K562 (cell line): ENCODE results near the gene BCAN. TPM values are rescaled to one million over a fixed set of nuclear protein-coding genes. Genes with fewer than 3 reads are reported as not detected.

Experiments used
- ATAC-seq: fragments of 200-7000 bp; cut with Tn5 transposase; 3 replicates; pipeline ENCODE4 v1.9.1; 2020; ENCODE audit warnings: moderate library complexity
- BruUV-seq: library from RNA; stranded (reverse); fragments of 400-500 nt; replicated peaks from 2 replicates; lab custom pipeline; 2021; lab: Mats Ljungman, UMichigan
- CTCF ChIA-PET: fragments of 300-600 bp; formaldehyde crosslinking; extraction: SDS; loops from one replicate; lab custom pipeline; 2021; ENCODE audit warnings: low intra/inter-chr PET ratio; lab: Yijun Ruan, JAX
- POLR2A ChIA-PET: fragments of 300-600, 350-650 bp; sonication (Branson Sonifier 250); formaldehyde crosslinking; extraction: SDS; loops from one replicate; lab custom pipeline; 2021; ENCODE audit warnings: antibody characterized with exemption, inconsistent platforms; lab: Yijun Ruan, JAX
- DNase-seq, 4 experiments: peaks; one replicate each; pipeline versions ENCODE4 v3.0.0 to v3.0.0-alpha.2; 2011 to 2018; ENCODE audit warnings: low spot score in 3 of 4, mixed read lengths in 3 of 4; ENCODE audit errors: extremely low read depth in 1 of 4
- FAIRE-seq: peaks from 2 replicates; lab custom pipeline; 2011; peaks lifted over from hg19 to GRCh38; lab: Jason Lieb, UNC
- H2AFZ ChIP-seq: 2 replicates; pipeline ENCODE4 v1.6.0; 2011; ENCODE audit warnings: low read depth, low read length, control low read depth, inconsistent platforms
- H3K27ac ChIP-seq: fragments of 200-600 bp; 3 replicates; pipeline ENCODE4 v1.8.0; 2011; ENCODE audit warnings: low read depth, mild to moderate bottlenecking, control low read depth, inconsistent platforms, low read length, moderate library complexity, mixed read lengths; ENCODE audit errors: extremely low read depth
- H3K27me3 ChIP-seq, 2 experiments: fragments of 300-600 bp in 1 of 2; 2 replicates in 1 of 2; 3 replicates in 1 of 2; pipeline versions ENCODE4 v1.6.0 to v1.8.0; 2011; ENCODE audit warnings: inconsistent platforms in 2 of 2, low read length in 2 of 2, mild to moderate bottlenecking in 1 of 2, mixed read lengths in 1 of 2, moderate library complexity in 1 of 2; ENCODE audit not compliant: control insufficient read depth in 2 of 2, insufficient read depth in 2 of 2
- H3K36me3 ChIP-seq: fragments of 300-600 bp; 3 replicates; pipeline ENCODE4 v1.8.0; 2011; ENCODE audit warnings: mild to moderate bottlenecking, low read length, inconsistent platforms; ENCODE audit not compliant: control insufficient read depth, insufficient read depth
- H3K4me1 ChIP-seq, 2 experiments: fragments of 200-600 bp in 1 of 2; replicated peaks in 1 of 2; 2 replicates in 1 of 2; 3 replicates in 1 of 2; pipeline versions ENCODE4 v1.5.1 to v1.8.0; 2011; ENCODE audit warnings: inconsistent platforms in 2 of 2, low read length in 2 of 2, mild to moderate bottlenecking in 1 of 2, mixed read lengths in 1 of 2, moderate library complexity in 1 of 2; ENCODE audit not compliant: control insufficient read depth in 2 of 2, insufficient read depth in 2 of 2
- H3K4me2 ChIP-seq: 2 replicates; pipeline ENCODE4 v1.6.1; 2011; ENCODE audit warnings: low read length, control low read depth, inconsistent platforms, mixed read lengths; ENCODE audit not compliant: insufficient read depth
- H3K4me3 ChIP-seq: fragments of 200-600 bp; sonication (generic), shearing (Covaris generic); 2 replicates; pipeline ENCODE4 v1.5.1; 2016; ENCODE audit warnings: control low read depth, inconsistent platforms
- H3K79me2 ChIP-seq: fragments of 200-600 bp; 3 replicates; pipeline ENCODE4 v1.8.0; 2011; ENCODE audit warnings: low read length, inconsistent platforms; ENCODE audit not compliant: control insufficient read depth, insufficient read depth
- H3K9ac ChIP-seq, 2 experiments: 2 replicates each; pipeline versions ENCODE4 v1.6.0 to v1.6.1; 2011; ENCODE audit warnings: low read depth in 2 of 2, low read length in 2 of 2, control low read depth in 1 of 2, inconsistent platforms in 1 of 2, mild to moderate bottlenecking in 1 of 2, mixed read lengths in 1 of 2; ENCODE audit not compliant: insufficient read depth in 1 of 2
- H3K9me1 ChIP-seq: one replicate; pipeline ENCODE4 v1.6.0; 2011; ENCODE audit warnings: inconsistent platforms, mild to moderate bottlenecking, low read length, moderate library complexity; ENCODE audit not compliant: control insufficient read depth, insufficient read depth
- H3K9me3 ChIP-seq: replicated peaks from 2 replicates; pipeline ENCODE4 v1.5.1; 2011; ENCODE audit warnings: low read depth, low read length, inconsistent platforms; ENCODE audit not compliant: control insufficient read depth, insufficient read depth
- H4K20me1 ChIP-seq: replicated peaks from 2 replicates; pipeline ENCODE4 v1.6.1; 2011; ENCODE audit warnings: low read length, inconsistent platforms, mixed read lengths; ENCODE audit not compliant: control insufficient read depth, insufficient read depth
- POLR2G ChIP-seq: fragments of 200-400 bp; formaldehyde crosslinking; IDR thresholded peaks from 2 replicates; pipeline ENCODE4 v1.6.1; 2017; ENCODE audit warnings: low read depth, mild to moderate bottlenecking, antibody characterized with exemption, low read length, moderate library complexity
- POLR2H ChIP-seq: IDR thresholded peaks from 2 replicates; pipeline ENCODE4 v1.6.1; 2016; ENCODE audit warnings: missing genetic modification characterization, low read depth, mild to moderate bottlenecking, control low read depth, missing compliant biosample characterization, moderate library complexity
- RBFOX2 ChIP-seq: fragments of 200-400 bp; formaldehyde crosslinking; IDR thresholded peaks from 2 replicates; pipeline ENCODE4 v1.6.1; 2017; ENCODE audit warnings: low read depth, mild to moderate bottlenecking, low read length, moderate library complexity
- ZC3H4 ChIP-seq: sonication (generic); formaldehyde crosslinking; IDR thresholded peaks from 2 replicates; pipeline ENCODE4 v1.9.0; 2021; ENCODE audit warnings: missing genetic modification reagents, borderline replicate concordance
- ZSCAN32 ChIP-seq: fragments of 450-650 bp; formaldehyde crosslinking; IDR thresholded peaks from 2 replicates; pipeline ENCODE4 v1.4.0; 2020; ENCODE audit warnings: mild to moderate bottlenecking, moderate library complexity
- whole genome bisulfite sequencing: fragments of 100-300 bp; shearing (Covaris generic); methylation state at CpG from one replicate; pipeline ENCODE4 v1.1.6; 2016; ENCODE audit warnings: low coverage, mixed read lengths; ENCODE audit not compliant: insufficient coverage; ENCODE audit errors: missing lambda C conversion rate; 5-methylcytosine and 5-hydroxymethylcytosine counted together
- in situ Hi-C: fragments of 300-500 bp; cut with MboI; formaldehyde crosslinking; loops from 4 replicates; pipeline ENCODE4 v1.15.0; 2018; ENCODE audit warnings: inconsistent platforms, mixed read lengths
- intact Hi-C: fragments of 100-400 bp; cut with micrococcal nuclease; formaldehyde crosslinking; loops from 2 replicates; pipeline ENCODE4 v1.14.2; 2022
- polyA plus RNA-seq, 8 experiments: library from polyadenylated mRNA; depleted of rRNA in 4 of 8; stranded (reverse) in 5 of 8; unstranded in 3 of 8; fragments of >200 nt; fragmentation: Nextera tagmentation in 2 of 8; fragmentation: Illumina TruSeq in 1 of 8; extraction: Ambion mirVana in 2 of 8; extraction: Trizol in 1 of 8; gene quantifications; 2 replicates each; pipeline versions ENCODE4 v1.2.1 to v1.2.3, GENCODE V29; 2011 to 2014; ENCODE audit warnings: inconsistent platforms in 1 of 8, missing spikeins in 1 of 8
- total RNA-seq, 7 experiments: library from RNA; depleted of rRNA in 6 of 7; stranded (reverse); fragments of >200 nt in 6 of 7; fragmentation: Illumina TruSeq in 2 of 7; extraction: Trizol in 2 of 7; gene quantifications; 2 replicates each; pipeline versions ENCODE4 v1.2.1 to v1.2.3, GENCODE V29; 2011 to 2021; ENCODE audit warnings: low replicate concordance in 1 of 7

The BCAN gene
- total and polyA plus RNA-seq, 9 of the 15 experiments (the other 6 are each of a cell fraction or from before 2014, with no cell fraction given), result 0.04 to 0.33 (median 0.14) TPM; not detected in 5

DNA sequence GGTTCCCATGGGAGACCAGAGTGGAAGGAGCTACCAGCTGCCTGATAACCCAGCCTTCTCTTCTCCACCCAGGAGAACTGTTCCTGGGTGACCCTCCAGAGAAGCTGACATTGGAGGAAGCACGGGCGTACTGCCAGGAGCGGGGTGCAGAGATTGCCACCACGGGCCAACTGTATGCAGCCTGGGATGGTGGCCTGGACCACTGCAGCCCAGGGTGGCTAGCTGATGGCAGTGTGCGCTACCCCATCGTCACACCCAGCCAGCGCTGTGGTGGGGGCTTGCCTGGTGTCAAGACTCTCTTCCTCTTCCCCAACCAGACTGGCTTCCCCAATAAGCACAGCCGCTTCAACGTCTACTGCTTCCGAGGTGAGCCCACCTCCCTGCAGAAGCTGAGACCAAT is 6.6 kb downstream of the BCAN start:
- Histone ChIP-seq H3K9me1 (peaks cover 16% of the 10 kb centered on the region), H4K20me1 (peaks cover 70% of the 10 kb centered on the region), H3K27me3 (no peaks in the 10 kb centered on the region), H3K4me3 (no peak overlapping the region), H2AFZ (no peak overlapping the region), H3K27ac (no peak overlapping the region), H3K9ac (0 out of 4 replicates have a peak overlapping the region, but pooled peaks of 1 of the 2 experiments have one; percentile 60)
- no peak for DNase-seq
- no peak for ATAC-seq
- CTCF ChIA-PET, result interaction anchor here (0.6 kb wide), 1 partner anchor 10 kb away, joined by 3 read pairs; no protein-coding TSS in a partner anchor
- in situ Hi-C loops (no loop called here), intact Hi-C loops (no loop called here)
- no TSS peak for BruUV-seq
- 78% methylated on average over 9 of the region's 10 CpGs for WGBS
- POLR2A ChIA-PET, result interaction anchor here (1.1 to 1.8 kb wide), 6 partner anchors 10 to 78 kb away, joined by 3 to 12 read pairs (median 5); no protein-coding TSS in a partner anchor
- TF ChIP-seq POLR2H (tag) (no peak), RBFOX2 (peak; percentile 44), POLR2G (peak; percentile 52; the same call in 1 of the 2 replicates), ZC3H4 (CRISPR knock-in tag) (0 out of 2 replicates have a peak, but pooled peaks have one; percentile 27), ZSCAN32 (CRISPR knock-in tag) (no peak)
- TF ChIP-seq, all 486 proteins: peak for 3
- Histone ChIP-seq H3K36me3 (peaks cover 50% of the 10 kb centered on the region), H3K4me2 (no peak overlapping the region), H3K9me3 (no peaks in the 10 kb centered on the region), H3K79me2 (0 out of 3 replicates have a peak, but pooled peaks cover 7% of the 10 kb centered on the region), H3K4me1 (peaks cover 0 to 29% of the 10 kb centered on the region in 2 experiments; a peak in 3 of 5 replicates)
- no peak for FAIRE-seq
